H9 (cell line): ENCODE results near the gene SSTR3. TPM values are rescaled to one million over a fixed set of nuclear protein-coding genes. Genes with fewer than 3 reads are reported as not detected.

ENCODE experiments used
- DNase-seq: peaks from one replicate; pipeline ENCODE4 v3.0.0-alpha.2; 2017
- H2AFZ ChIP-seq: one replicate; pipeline ENCODE4 v1.6.1; 2013; ENCODE audit warnings: mild to moderate bottlenecking, low read length, control low read depth, moderate library complexity
- H2AK5ac ChIP-seq: 2 replicates; pipeline ENCODE4 v1.6.1; 2013; ENCODE audit warnings: low read length, control low read depth, mixed read lengths; ENCODE audit not compliant: insufficient read length
- H2BK120ac ChIP-seq: one replicate; pipeline ENCODE4 v1.6.1; 2013; ENCODE audit warnings: low read depth, mild to moderate bottlenecking, low read length, control low read depth, inconsistent platforms; ENCODE audit not compliant: poor library complexity, severe bottlenecking
- H2BK12ac ChIP-seq: 2 replicates; pipeline ENCODE4 v1.6.1; 2013; ENCODE audit warnings: low read length, control low read depth, mixed read lengths, low read depth; ENCODE audit not compliant: insufficient read length
- H2BK15ac ChIP-seq: 2 replicates; pipeline ENCODE4 v1.6.1; 2013; ENCODE audit warnings: low read depth, low read length, control low read depth
- H2BK20ac ChIP-seq: one replicate; pipeline ENCODE4 v1.6.1; 2013; ENCODE audit warnings: low read depth, mild to moderate bottlenecking, low read length, control low read depth, inconsistent platforms; ENCODE audit not compliant: poor library complexity, severe bottlenecking
- H2BK5ac ChIP-seq: 2 replicates; pipeline ENCODE4 v1.6.1; 2013; ENCODE audit warnings: low read length, control low read depth, mixed read lengths; ENCODE audit not compliant: insufficient read length
- H3K14ac ChIP-seq: 2 replicates; pipeline ENCODE4 v1.6.1; 2013; ENCODE audit warnings: low read length, control low read depth; ENCODE audit not compliant: insufficient read depth
- H3K18ac ChIP-seq: 2 replicates; pipeline ENCODE4 v1.6.1; 2013; ENCODE audit warnings: low read depth, mild to moderate bottlenecking, mixed read lengths, low read length, control low read depth; ENCODE audit not compliant: insufficient read length
- H3K23ac ChIP-seq: 2 replicates; pipeline ENCODE4 v1.6.1; 2013; ENCODE audit warnings: low read length, control low read depth, mixed read lengths, low read depth; ENCODE audit not compliant: insufficient read length
- H3K23me2 ChIP-seq: 2 replicates; pipeline ENCODE4 v1.6.1; 2013; ENCODE audit warnings: low read depth, mild to moderate bottlenecking, mixed read lengths, low read length, control low read depth; ENCODE audit not compliant: insufficient read length, poor library complexity, severe bottlenecking
- H3K27ac ChIP-seq: 2 replicates; pipeline ENCODE4 v1.5.1; 2013; ENCODE audit warnings: low read length, control low read depth, mixed read lengths, low read depth; ENCODE audit not compliant: insufficient read length
- H3K27me3 ChIP-seq: 2 replicates; pipeline ENCODE4 v1.6.1; 2013; ENCODE audit warnings: low read length, control low read depth, inconsistent platforms; ENCODE audit not compliant: insufficient read depth
- H3K4ac ChIP-seq: 2 replicates; pipeline ENCODE4 v1.6.1; 2013; ENCODE audit warnings: low read depth, mild to moderate bottlenecking, control low read depth, inconsistent platforms, low read length, moderate library complexity
- H3K4me1 ChIP-seq: 2 replicates; pipeline ENCODE4 v1.6.1; 2013; ENCODE audit warnings: low read length, control low read depth, inconsistent platforms; ENCODE audit not compliant: insufficient read depth
- H3K4me2 ChIP-seq: 2 replicates; pipeline ENCODE4 v1.6.1; 2013; ENCODE audit warnings: low read length, control low read depth, mixed read lengths; ENCODE audit not compliant: insufficient read length, insufficient read depth
- H3K56ac ChIP-seq: 2 replicates; pipeline ENCODE4 v1.6.1; 2013; ENCODE audit warnings: low read depth, mild to moderate bottlenecking, mixed read lengths, low read length, control low read depth; ENCODE audit not compliant: insufficient read length
- H3K79me1 ChIP-seq: 2 replicates; pipeline ENCODE4 v1.6.1; 2013; ENCODE audit warnings: low read depth, mild to moderate bottlenecking, moderate library complexity, low read length, control low read depth, inconsistent platforms; ENCODE audit not compliant: insufficient read depth, poor library complexity, severe bottlenecking
- H3K79me2 ChIP-seq: 2 replicates; pipeline ENCODE4 v1.6.1; 2013; ENCODE audit warnings: low read length, control low read depth, inconsistent platforms; ENCODE audit not compliant: insufficient read depth
- H3K9ac ChIP-seq: 2 replicates; pipeline ENCODE4 v1.6.1; 2013; ENCODE audit warnings: low read length, control low read depth, mixed read lengths; ENCODE audit not compliant: insufficient read length; ENCODE audit errors: extremely low read depth
- H3K9me3 ChIP-seq: one replicate; pipeline ENCODE4 v1.6.1; 2013; ENCODE audit warnings: low read depth, low read length, inconsistent platforms; ENCODE audit not compliant: control insufficient read depth
- H3T11ph ChIP-seq: one replicate; pipeline ENCODE4 v1.6.1; 2013; ENCODE audit warnings: mild to moderate bottlenecking, low read length, control low read depth, inconsistent platforms
- H4K20me1 ChIP-seq: one replicate; pipeline ENCODE4 v1.6.1; 2013; ENCODE audit not compliant: control insufficient read depth, insufficient read length, insufficient read depth
- H4K5ac ChIP-seq: 2 replicates; pipeline ENCODE4 v1.6.1; 2013; ENCODE audit warnings: low read depth, mild to moderate bottlenecking, mixed read lengths, low read length, control low read depth; ENCODE audit not compliant: insufficient read length
- H4K8ac ChIP-seq: replicated peaks from 2 replicates; pipeline ENCODE4 v1.6.1; 2013; ENCODE audit warnings: low read length, control low read depth, mixed read lengths, low read depth; ENCODE audit not compliant: insufficient read length
- H4K91ac ChIP-seq: 2 replicates; pipeline ENCODE4 v1.6.1; 2013; ENCODE audit warnings: low read depth, mild to moderate bottlenecking, moderate library complexity, mixed read lengths, low read length, control low read depth; ENCODE audit not compliant: insufficient read length
- H3K27ac Mint-ChIP-seq, 3 experiments: 2 replicates in 2 of 3; 3 replicates in 1 of 3; pipeline ENCODE4 v1.8.0; 2020 to 2021; ENCODE audit warnings: mixed read lengths in 3 of 3, mild to moderate bottlenecking in 1 of 3, moderate library complexity in 1 of 3
- H3K27me3 Mint-ChIP-seq: 2 replicates; pipeline ENCODE4 v1.8.0; 2021; ENCODE audit warnings: low read depth, mild to moderate bottlenecking, moderate library complexity, mixed read lengths
- H3K36me3 Mint-ChIP-seq, 3 experiments: 2 replicates in 2 of 3; 3 replicates in 1 of 3; pipeline ENCODE4 v1.8.0; 2020 to 2021; ENCODE audit warnings: low read depth in 3 of 3, mixed read lengths in 3 of 3; ENCODE audit not compliant: insufficient read depth in 1 of 3
- H3K4me1 Mint-ChIP-seq, 2 experiments: 2 replicates each; pipeline ENCODE4 v1.8.0; 2020; ENCODE audit warnings: mixed read lengths in 2 of 2
- H3K4me3 Mint-ChIP-seq, 2 experiments: 2 replicates in 1 of 2; 3 replicates in 1 of 2; pipeline ENCODE4 v1.8.0; 2020 to 2021; ENCODE audit warnings: mild to moderate bottlenecking in 2 of 2, mixed read lengths in 2 of 2, moderate library complexity in 1 of 2
- H3K9me3 Mint-ChIP-seq, 2 experiments: 2 replicates in 1 of 2; 3 replicates in 1 of 2; pipeline ENCODE4 v1.8.0; 2020; ENCODE audit warnings: mild to moderate bottlenecking in 2 of 2, mixed read lengths in 2 of 2, moderate library complexity in 1 of 2
- CTCF ChIP-seq: fragments of 200-600 bp; sonication (generic); conservative IDR thresholded peaks from 3 replicates; pipeline ENCODE4 v1.8.0; 2021; ENCODE audit warnings: antibody characterized with exemption, mild to moderate bottlenecking
- WGBS: extraction: QIAGEN DNeasy Blood & Tissue Kit; methylation state at CpG from one replicate; pipeline ENCODE4 v1.1.7; 2013; ENCODE audit warnings: missing lambda C conversion rate, low lambda C conversion rate, mixed read lengths; ENCODE audit not compliant: insufficient read length; ENCODE audit errors: extremely low coverage; 5-methylcytosine and 5-hydroxymethylcytosine counted together
- total RNA-seq: library from RNA; stranded (reverse); gene quantifications from 2 replicates; pipeline ENCODE4 v1.2.1, GENCODE V29; 2021

Gene SSTR3
- total RNA-seq, 1 experiment from 2014 or later = 0.68 TPM

- Mint-ChIP-seq H3K4me3 (no peak overlapping the region), H3K27ac (no peak overlapping the region), H3K27me3 (peaks cover 4% of the 10 kb centered on the region), H3K36me3 (peaks cover 17 to 25% (median 19%) of the 10 kb centered on the region in 3 experiments), H3K4me1 (peaks cover 20 to 31% of the 10 kb centered on the region in 2 experiments), H3K9me3 (peaks cover 16 to 25% of the 10 kb centered on the region in 2 experiments)
- H2BK12ac ChIP-seq = no peak overlapping the region
- H4K20me1 ChIP-seq = no peaks in the 10 kb centered on the region
- no peak overlapping the region for H3K9ac ChIP-seq
- H3K27ac ChIP-seq = no peak overlapping the region
- no peak overlapping the region for H2BK120ac ChIP-seq
- no peaks in the 10 kb centered on the region for H3K79me2 ChIP-seq
- H3K27me3 ChIP-seq = no peaks in the 10 kb centered on the region
- no peak overlapping the region for H3K23ac ChIP-seq
- peaks cover 5% of the 10 kb centered on the region for H3K23me2 ChIP-seq
- H3K14ac ChIP-seq = no peak overlapping the region
- H2BK5ac ChIP-seq = no peak overlapping the region
- no peak overlapping the region for H4K5ac ChIP-seq
- no peak for DNase-seq
- no peak overlapping the region for H2BK20ac ChIP-seq
- H3K9me3 ChIP-seq = peaks cover 5% of the 10 kb centered on the region
- no peaks in the 10 kb centered on the region for H3K79me1 ChIP-seq
- H4K8ac ChIP-seq = no peak overlapping the region
- no peak overlapping the region for H3T11ph ChIP-seq
- H3K4me2 ChIP-seq = no peak overlapping the region
- H3K4ac ChIP-seq = no peak overlapping the region
- no peaks in the 10 kb centered on the region; the same call in 1 of the 2 replicates for H3K4me1 ChIP-seq
- no peak overlapping the region for H2AK5ac ChIP-seq
- TF ChIP-seq CTCF = no peak
- no peak overlapping the region for H3K56ac ChIP-seq
- H2BK15ac ChIP-seq = no peak overlapping the region
- no CpG with 5 or more reads among the region's 3 CpGs for WGBS
- H3K18ac ChIP-seq = no peak overlapping the region
- no peak overlapping the region for H2AFZ ChIP-seq
- no peak overlapping the region for H4K91ac ChIP-seq
These were observed 17.5 kb downstream of the SSTR3 start for GRCh38 chr22:37194750-37195149.
